H1 (cell line): ENCODE data around the gene DAB2IP. TPM values are rescaled to one million over a fixed set of nuclear protein-coding genes. Genes with fewer than 3 reads are reported as not detected.

ENCODE experiments used
- CTCF ChIA-PET: fragments of 300-600 bp; sonication (Branson Sonifier 250); formaldehyde crosslinking; loops from one replicate; lab custom pipeline; 2021; ENCODE audit not compliant: partially characterized antibody; lab: Charles Lee
- POLR2A ChIA-PET: fragments of 300-600 bp; sonication (Branson Sonifier 250); formaldehyde crosslinking; loops from one replicate; lab custom pipeline; 2021; ENCODE audit warnings: inconsistent platforms; ENCODE audit not compliant: partially characterized antibody; lab: Charles Lee
- DNase-seq, 2 experiments: peaks; one replicate each; pipeline versions ENCODE4 v3.0.0 to v3.0.0-alpha.2; 2010 to 2022; ENCODE audit warnings: low spot score in 2 of 2, low read depth in 1 of 2, mixed read lengths in 1 of 2
- FAIRE-seq: peaks from 2 replicates; lab custom pipeline; 2011; peaks lifted over from hg19 to GRCh38; lab: Jason Lieb, UNC
- H2AFZ ChIP-seq: 2 replicates; pipeline ENCODE4 v1.8.1; 2012; ENCODE audit warnings: low read length, inconsistent platforms
- H2AK5ac ChIP-seq: 2 replicates; pipeline ENCODE4 v1.6.1; 2013; ENCODE audit warnings: low read depth, low read length
- H2BK120ac ChIP-seq: replicated peaks from 2 replicates; pipeline ENCODE3; 2013; ENCODE audit warnings: low read depth, low read length, inconsistent platforms
- H2BK12ac ChIP-seq: 2 replicates; pipeline ENCODE4 v1.6.1; 2013; ENCODE audit warnings: low read depth, low read length
- H2BK15ac ChIP-seq: 2 replicates; pipeline ENCODE4 v1.6.1; 2013; ENCODE audit warnings: low read length
- H2BK20ac ChIP-seq: 2 replicates; pipeline ENCODE4 v1.6.1; 2013; ENCODE audit warnings: low read length
- H2BK5ac ChIP-seq: 2 replicates; pipeline ENCODE4 v1.6.1; 2013; ENCODE audit warnings: low read depth, low read length
- H3K14ac ChIP-seq: 2 replicates; pipeline ENCODE4 v1.6.1; 2013; ENCODE audit warnings: inconsistent platforms; ENCODE audit not compliant: insufficient read length
- H3K18ac ChIP-seq: 2 replicates; pipeline ENCODE4 v1.6.1; 2013; ENCODE audit warnings: low read length; ENCODE audit errors: extremely low read depth
- H3K23ac ChIP-seq: 2 replicates; pipeline ENCODE4 v1.6.1; 2013; ENCODE audit warnings: inconsistent platforms; ENCODE audit not compliant: insufficient read length
- H3K23me2 ChIP-seq: 2 replicates; pipeline ENCODE4 v1.6.1; 2013; ENCODE audit warnings: low read depth, low read length
- H3K27ac ChIP-seq: 2 replicates; pipeline ENCODE4 v1.6.1; 2011; ENCODE audit warnings: low read depth, low read length, inconsistent platforms
- H3K27me3 ChIP-seq, 4 experiments: replicated peaks in 1 of 4; 1 replicate in 1 of 4; 2 replicates in 3 of 4; pipeline versions ENCODE4 v1.6.1 to v1.8.1; 2011 to 2013; ENCODE audit warnings: low read length in 3 of 4, mild to moderate bottlenecking in 3 of 4, inconsistent platforms in 2 of 4, mixed read lengths in 2 of 4, moderate library complexity in 1 of 4; ENCODE audit not compliant: control insufficient read depth in 3 of 4, insufficient read depth in 3 of 4; ENCODE audit errors: extremely low read depth in 1 of 4
- H3K36me3 ChIP-seq, 4 experiments: 2 replicates each; pipeline versions ENCODE4 v1.6.1 to v1.8.1; 2011 to 2013; ENCODE audit warnings: mild to moderate bottlenecking in 4 of 4, low read length in 3 of 4, moderate library complexity in 2 of 4, control low read depth in 1 of 4, inconsistent platforms in 1 of 4; ENCODE audit not compliant: insufficient read depth in 4 of 4, control insufficient read depth in 2 of 4
- H3K4ac ChIP-seq: replicated peaks from 2 replicates; pipeline ENCODE3; 2013; ENCODE audit warnings: low read length, low read depth, mixed read lengths, inconsistent platforms; ENCODE audit not compliant: insufficient read length
- H3K4me1 ChIP-seq, 4 experiments: replicated peaks in 1 of 4; 1 replicate in 1 of 4; 2 replicates in 3 of 4; pipeline versions ENCODE4 v1.6.1 to v1.8.1; 2011 to 2013; ENCODE audit warnings: low read length in 3 of 4, inconsistent platforms in 2 of 4, mixed read lengths in 1 of 4; ENCODE audit not compliant: insufficient read depth in 4 of 4, control insufficient read depth in 3 of 4
- H3K4me2 ChIP-seq, 2 experiments: 2 replicates each; pipeline versions ENCODE4 v1.6.1 to v1.8.1; 2011 to 2013; ENCODE audit warnings: low read depth in 2 of 2, low read length in 2 of 2, control low read depth in 1 of 2, inconsistent platforms in 1 of 2, mild to moderate bottlenecking in 1 of 2; ENCODE audit not compliant: insufficient read depth in 1 of 2
- H3K4me3 ChIP-seq, 4 experiments: fragments of 200-600, 300-600 bp in 1 of 4; sonication (generic), shearing (Covaris generic), sonication (Bioruptor Twin) in 1 of 4; 2 replicates each; pipeline versions ENCODE4 v1.5.1 to v1.8.1; 2011 to 2016; ENCODE audit warnings: low read length in 4 of 4, low read depth in 3 of 4, control low read depth in 2 of 4, inconsistent platforms in 2 of 4, mild to moderate bottlenecking in 2 of 4, mixed read lengths in 1 of 4, moderate library complexity in 1 of 4; ENCODE audit not compliant: insufficient read depth in 2 of 4; ENCODE audit errors: extremely low read depth in 1 of 4
- H3K56ac ChIP-seq: replicated peaks from 2 replicates; pipeline ENCODE3; 2013; ENCODE audit warnings: low read depth, mild to moderate bottlenecking, mixed read lengths, low read length, inconsistent platforms; ENCODE audit not compliant: insufficient read length
- H3K79me1 ChIP-seq: 2 replicates; pipeline ENCODE4 v1.6.1; 2013; ENCODE audit warnings: low read depth, low read length, control low read depth
- H3K79me2 ChIP-seq, 2 experiments: 2 replicates each; pipeline versions ENCODE4 v1.6.1 to v1.8.1; 2012 to 2013; ENCODE audit warnings: low read length in 2 of 2, mild to moderate bottlenecking in 2 of 2, inconsistent platforms in 1 of 2; ENCODE audit not compliant: insufficient read depth in 2 of 2, control insufficient read depth in 1 of 2
- H3K9ac ChIP-seq, 4 experiments: replicated peaks in 1 of 4; 1 replicate in 1 of 4; 2 replicates in 3 of 4; pipeline versions ENCODE4 v1.6.1 to v1.8.1; 2011 to 2013; ENCODE audit warnings: low read depth in 3 of 4, low read length in 3 of 4, control low read depth in 2 of 4, mild to moderate bottlenecking in 2 of 4, moderate library complexity in 2 of 4, inconsistent platforms in 1 of 4; ENCODE audit errors: extremely low read depth in 1 of 4
- H3K9me3 ChIP-seq, 2 experiments: 2 replicates each; pipeline versions ENCODE4 v1.6.1 to v1.8.1; 2012 to 2013; ENCODE audit warnings: mild to moderate bottlenecking in 2 of 2, moderate library complexity in 2 of 2, control low read depth in 1 of 2, inconsistent platforms in 1 of 2, low read depth in 1 of 2, low read length in 1 of 2, mixed read lengths in 1 of 2; ENCODE audit not compliant: insufficient read depth in 2 of 2
- H4K20me1 ChIP-seq, 2 experiments: replicated peaks in 1 of 2; 2 replicates each; pipeline versions ENCODE3 to v1.8.1; 2011 to 2013; ENCODE audit warnings: inconsistent platforms in 2 of 2, low read length in 2 of 2, mild to moderate bottlenecking in 1 of 2; ENCODE audit not compliant: insufficient read depth in 2 of 2, control insufficient read depth in 1 of 2
- H4K5ac ChIP-seq: 2 replicates; pipeline ENCODE4 v1.6.1; 2013; ENCODE audit warnings: low read length, low read depth, mixed read lengths, inconsistent platforms; ENCODE audit not compliant: insufficient read length
- H4K8ac ChIP-seq: 2 replicates; pipeline ENCODE4 v1.8.0; 2013; ENCODE audit warnings: mild to moderate bottlenecking, moderate library complexity, low read length, inconsistent platforms; ENCODE audit not compliant: insufficient read depth; ENCODE audit errors: extremely low read depth
- H4K91ac ChIP-seq: replicated peaks from 2 replicates; pipeline ENCODE3; 2013; ENCODE audit warnings: low read length, mixed read lengths, inconsistent platforms; ENCODE audit not compliant: insufficient read length
- CHD1 ChIP-seq: IDR thresholded peaks from 2 replicates; pipeline ENCODE4 v1.6.1; 2012; ENCODE audit warnings: low read depth, low read length, improper control_type of control experiment
- PHF8 ChIP-seq: fragments of 200-600 bp; sonication (generic); conservative IDR thresholded peaks from 2 replicates; pipeline ENCODE4 v1.7.1; 2012; ENCODE audit warnings: low read depth, mild to moderate bottlenecking, inconsistent platforms, low read length, moderate library complexity
- POLR2A ChIP-seq, 2 experiments: IDR thresholded peaks; 1 replicate in 1 of 2; 2 replicates in 1 of 2; pipeline ENCODE4 v1.6.1; 2011; ENCODE audit warnings: low read depth in 2 of 2, low read length in 2 of 2, mild to moderate bottlenecking in 2 of 2; ENCODE audit errors: control extremely low read depth in 1 of 2
- RNF2 ChIP-seq: fragments of 200-900, 300-1000 bp; sonication (generic); IDR thresholded peaks from 2 replicates; pipeline ENCODE4 v1.7.1; 2016; ENCODE audit warnings: borderline replicate concordance, low read depth, mild to moderate bottlenecking, antibody characterized with exemption, low read length; ENCODE audit not compliant: poor library complexity, severe bottlenecking; ENCODE audit errors: missing control alignments
- WGBS, 2 experiments: shearing (Covaris generic) in 1 of 2; methylation state at CpG; one replicate each; pipeline versions ENCODE4 v1.1.6 to v1.1.7; 2013 to 2015; ENCODE audit warnings: low lambda C conversion rate in 2 of 2, mixed read lengths in 2 of 2, inconsistent platforms in 1 of 2, low coverage in 1 of 2, missing lambda C conversion rate in 1 of 2; ENCODE audit not compliant: insufficient replicate concordance in 2 of 2, insufficient coverage in 1 of 2, insufficient read length in 1 of 2; ENCODE audit errors: extremely low coverage in 1 of 2, missing lambda C conversion rate in 1 of 2; 5-methylcytosine and 5-hydroxymethylcytosine counted together
- polyA plus RNA-seq, 7 experiments: library from polyadenylated mRNA; depleted of rRNA in 3 of 7; stranded (reverse) in 5 of 7; unstranded in 2 of 7; fragments of >200 nt in 5 of 7; fragments of 200-250 nt in 2 of 7; gene quantifications; 1 replicate in 5 of 7; 2 replicates in 1 of 7; 4 replicates in 1 of 7; pipeline versions ENCODE4 v1.2.1 to v1.2.3, GENCODE V29; 2011 to 2013; ENCODE audit warnings: missing spikeins in 2 of 7, mixed read lengths in 2 of 7
- total RNA-seq: library from RNA; stranded (reverse); fragmentation: NEBNext Ultra II Directional; extraction: Animal tissue kit (Norgen Biotek cat#: 25700); gene quantifications from 2 replicates; pipeline ENCODE4 v1.2.1, GENCODE V29; 2021
- TF ChIP-seq, protein P1 (sequence below): IDR thresholded peaks from 2 replicates; pipeline ENCODE4 v1.6.1; 2011; ENCODE audit warnings: low read length, improper control_type of control experiment

DAB2IP gene
- total and polyA plus RNA-seq, 2 of the 8 experiments (the other 6 are each of a cell fraction or from before 2014, with no cell fraction given), result 19.7 to 39.5 TPM

DNA sequence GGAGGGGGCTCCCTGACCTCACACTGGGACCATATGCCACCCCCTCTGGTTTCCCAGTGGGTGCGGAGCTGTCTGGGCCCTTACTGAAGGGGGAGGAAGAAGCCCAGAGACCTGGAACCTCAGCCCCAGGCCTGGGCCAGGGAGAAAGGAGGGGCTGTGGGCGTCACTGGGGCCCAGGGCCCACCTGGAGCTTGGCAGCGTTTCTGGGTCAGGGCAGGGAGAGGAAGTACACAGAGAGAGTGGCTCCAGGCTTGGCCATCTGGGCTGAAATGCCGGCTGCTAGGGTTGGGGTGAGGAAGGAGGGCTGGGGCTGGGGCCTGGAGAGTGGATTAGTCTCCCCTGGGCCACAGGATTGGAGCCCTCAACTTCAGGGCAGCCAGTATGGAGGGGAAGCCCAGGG, 6.4 kb upstream of the DAB2IP start:
- Histone ChIP-seq H3K23me2 (no peaks in the 10 kb centered on the region), H2BK20ac (no peak overlapping the region), H4K91ac (no peak overlapping the region), H3K27me3 (no peaks in the 10 kb centered on the region), H3K9me3 (no peaks in the 10 kb centered on the region), H4K8ac (no peak overlapping the region), H3K14ac (no peak overlapping the region), H3K56ac (no peak overlapping the region), H2BK15ac (no peak overlapping the region), H3K4ac (no peak overlapping the region), H3K36me3 (no peaks in the 10 kb centered on the region), H2BK5ac (no peak overlapping the region; the same call in 1 of the 2 replicates), H3K27ac (no peak overlapping the region), H3K18ac (no peak overlapping the region), H2AFZ (no peak overlapping the region), H3K4me1 (peaks cover 7 to 22% (median 16%) of the 10 kb centered on the region in 4 experiments), H3K79me1 (peaks cover 2% of the 10 kb centered on the region; the same call in 1 of the 2 replicates), H3K9ac (no peak overlapping the region), H2AK5ac (no peak overlapping the region), H3K4me2 (no peak overlapping the region), H2BK12ac (no peak overlapping the region), H3K4me3 (no peak overlapping the region), H3K23ac (no peak overlapping the region), H2BK120ac (no peak overlapping the region), H3K79me2 (0 out of 4 replicates have a peak, but pooled peaks cover 0 to 3% of the 10 kb centered on the region in 2 experiments), H4K20me1 (peaks cover 0 to 1% of the 10 kb centered on the region in 2 experiments), H4K5ac (no peak overlapping the region)
- POLR2A ChIA-PET, result no interaction called here
- DNase-seq (no peak), FAIRE-seq (no peak)
- CTCF ChIA-PET, result interaction anchor here (0.6 to 24.2 kb wide), 4 partner anchors 9 to 360 kb away, joined by 3 to 670 read pairs (median 4); no protein-coding TSS in a partner anchor
- 83% methylated on average over 4 of the region's 4 CpGs; no CpG with 5 or more reads in 1 of the 2 experiments for WGBS, 2 experiments
- TF ChIP-seq RNF2 (no peak), POLR2A (IDR thresholded peaks at IDR 0.05; ENCODE audit: control extremely low read depth in 1 of 2, low read depth in 2 of 2, low read length in 2 of 2) (no peak), CHD1 (no peak), PHF8 (no peak)
- TF ChIP-seq, protein P1, sequence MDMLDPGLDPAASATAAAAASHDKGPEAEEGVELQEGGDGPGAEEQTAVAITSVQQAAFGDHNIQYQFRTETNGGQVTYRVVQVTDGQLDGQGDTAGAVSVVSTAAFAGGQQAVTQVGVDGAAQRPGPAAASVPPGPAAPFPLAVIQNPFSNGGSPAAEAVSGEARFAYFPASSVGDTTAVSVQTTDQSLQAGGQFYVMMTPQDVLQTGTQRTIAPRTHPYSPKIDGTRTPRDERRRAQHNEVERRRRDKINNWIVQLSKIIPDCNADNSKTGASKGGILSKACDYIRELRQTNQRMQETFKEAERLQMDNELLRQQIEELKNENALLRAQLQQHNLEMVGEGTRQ, result no peak
